Activated CD8-positive, alpha-beta T cell treated with anti-CD3 and anti-CD28 coated beads for 36 hours (primary cell): Measurements from ENCODE around the gene ACP3. TPM values are rescaled to one million over a fixed set of nuclear protein-coding genes. Genes with fewer than 3 reads are reported as not detected.

Experiments used
- ATAC-seq: fragments of 200-7000 bp; cut with Tn5 transposase; one replicate; pipeline ENCODE4 v1.10.0; 2021; ENCODE audit warnings: mild to moderate bottlenecking, moderate library complexity
- CTCF ChIA-PET: fragments of 350-600 bp; sonication (Branson Sonifier 250); formaldehyde crosslinking; loops from one replicate; lab custom pipeline; 2021; ENCODE audit warnings: antibody characterized with exemption; lab: Charles Lee
- POLR2A ChIA-PET: fragments of 350-600 bp; sonication (Branson Sonifier 250); formaldehyde crosslinking; loops from one replicate; lab custom pipeline; 2021; ENCODE audit warnings: antibody characterized with exemption; lab: Charles Lee
- DNase-seq: peaks from one replicate; pipeline ENCODE4 v3.0.0-alpha.2; 2020
- H3K27ac Mint-ChIP-seq: one replicate; pipeline ENCODE4 v1.8.0; 2021; ENCODE audit warnings: mild to moderate bottlenecking, mixed read lengths
- H3K27me3 Mint-ChIP-seq: one replicate; pipeline ENCODE4 v1.8.0; 2021; ENCODE audit warnings: mixed read lengths
- H3K36me3 Mint-ChIP-seq: one replicate; pipeline ENCODE4 v1.8.0; 2021; ENCODE audit warnings: low read depth, mixed read lengths
- H3K4me1 Mint-ChIP-seq: one replicate; pipeline ENCODE4 v1.8.0; 2021; ENCODE audit warnings: low read depth, mixed read lengths
- H3K4me3 Mint-ChIP-seq: one replicate; pipeline ENCODE4 v1.8.0; 2021; ENCODE audit warnings: mild to moderate bottlenecking, moderate library complexity, mixed read lengths
- H3K9me3 Mint-ChIP-seq: one replicate; pipeline ENCODE4 v1.8.0; 2021; ENCODE audit warnings: mixed read lengths
- CTCF ChIP-seq: fragments of 200-600 bp; IDR thresholded peaks from one replicate; pipeline ENCODE4 v1.8.0; 2022; ENCODE audit warnings: antibody characterized with exemption, mild to moderate bottlenecking
- intact Hi-C: fragments of 100-400 bp; cut with micrococcal nuclease; formaldehyde crosslinking; loops from one replicate; pipeline ENCODE4 v1.10.0; 2022
- total RNA-seq, 2 experiments: library from RNA; stranded (reverse); gene quantifications; one replicate each; pipeline ENCODE4 v1.2.3, GENCODE V29; 2021

The ACP3 gene
- total RNA-seq, 2 experiments from 2014 or later: not detected

GRCh38 chr3:132346841-132347736 lies 29.9 kb downstream of the ACP3 start:
- DNase-seq: no peak
- Mint-ChIP-seq H3K9me3 (no peaks in the 10 kb centered on the region), H3K4me1 (peaks cover 4% of the 10 kb centered on the region), H3K4me3 (no peak overlapping the region), H3K27me3 (no peaks in the 10 kb centered on the region), H3K36me3 (no peaks in the 10 kb centered on the region), H3K27ac (no peak overlapping the region)
- intact Hi-C loops: no loop called here
- POLR2A ChIA-PET: interaction anchor here (1.0 kb wide), 1 partner anchor 77 kb away, joined by 3 read pairs; no protein-coding TSS in a partner anchor
- CTCF ChIA-PET: interaction anchor here (0.8 to 1.5 kb wide), 2 partner anchors 9 to 53 kb away, joined by 3 to 4 read pairs; no protein-coding TSS in a partner anchor
- ATAC-seq: no peak
- TF ChIP-seq CTCF: no peak

GRCh38 chr3:132347811-132348210 lies 30.6 kb downstream of the ACP3 start:
- peaks cover 5% of the 10 kb centered on the region for H3K4me1 Mint-ChIP-seq
- TF ChIP-seq CTCF: no peak
- H3K36me3 Mint-ChIP-seq: no peaks in the 10 kb centered on the region
- ATAC-seq: no peak
- no peak overlapping the region for H3K27ac Mint-ChIP-seq
- ChIA-PET CTCF (interaction anchor here (0.8 to 1.5 kb wide), 2 partner anchors 9 to 52 kb away, joined by 3 to 4 read pairs; no protein-coding TSS in a partner anchor), POLR2A (no interaction called here)
- DNase-seq: no peak
- H3K9me3 Mint-ChIP-seq: no peaks in the 10 kb centered on the region
- peaks cover 1% of the 10 kb centered on the region for H3K27me3 Mint-ChIP-seq
- H3K4me3 Mint-ChIP-seq: no peak overlapping the region
- intact Hi-C loops: no loop called here

GRCh38 chr3:132348531-132348930 lies 31.3 kb downstream of the ACP3 start:
- H3K27ac Mint-ChIP-seq: no peak overlapping the region
- H3K36me3 Mint-ChIP-seq: no peaks in the 10 kb centered on the region
- intact Hi-C loops: no loop called here
- H3K4me3 Mint-ChIP-seq: no peak overlapping the region
- no peaks in the 10 kb centered on the region for H3K9me3 Mint-ChIP-seq
- peaks cover 2% of the 10 kb centered on the region for H3K4me1 Mint-ChIP-seq
- ChIA-PET CTCF (interaction anchor here (1.1 to 1.5 kb wide), 2 partner anchors 49 to 294 kb away, joined by 4 read pairs; no protein-coding TSS in a partner anchor), POLR2A (no interaction called here)
- DNase-seq (no peak), ATAC-seq (no peak)
- no peak for TF ChIP-seq CTCF
- H3K27me3 Mint-ChIP-seq: peaks cover 1% of the 10 kb centered on the region

- ATAC-seq (no peak), DNase-seq (no peak)
- Mint-ChIP-seq H3K4me3 (no peak overlapping the region), H3K4me1 (peaks cover 2% of the 10 kb centered on the region), H3K27me3 (peaks cover 1% of the 10 kb centered on the region), H3K36me3 (no peaks in the 10 kb centered on the region), H3K9me3 (no peaks in the 10 kb centered on the region), H3K27ac (no peak overlapping the region)
- TF ChIP-seq CTCF: no peak
- intact Hi-C loops: loop anchor here (10.0 kb wide), 1 partner anchor 294 kb away; no protein-coding TSS in a partner anchor
- POLR2A ChIA-PET: interaction anchor here (0.8 kb wide), 1 partner anchor 10 kb away, joined by 5 read pairs; no protein-coding TSS in a partner anchor
- CTCF ChIA-PET: interaction anchor here (1.0 to 6.1 kb wide), 6 partner anchors 9 to 292 kb away, joined by 3 to 84 read pairs (median 6); no protein-coding TSS in a partner anchor
Observed at GRCh38 chr3:132350814-132351213, 33.6 kb downstream of the ACP3 start.
